GM12892 (cell line): Measurements from ENCODE around the gene WFDC1.

Source experiments
- POLR2A ChIP-seq: IDR thresholded peaks from 2 replicates; pipeline ENCODE4 v1.6.1; 2011; ENCODE audit warnings: low read depth, low read length, control low read depth
- POLR2AphosphoS5 ChIP-seq: IDR thresholded peaks from 2 replicates; pipeline ENCODE4 v1.6.1; 2011; ENCODE audit warnings: low read depth, low read length, control low read depth
- TAF1 ChIP-seq: IDR thresholded peaks from 2 replicates; pipeline ENCODE4 v1.6.1; 2011; ENCODE audit warnings: low read depth, mild to moderate bottlenecking, control low read depth, low read length, borderline replicate concordance

DNA sequence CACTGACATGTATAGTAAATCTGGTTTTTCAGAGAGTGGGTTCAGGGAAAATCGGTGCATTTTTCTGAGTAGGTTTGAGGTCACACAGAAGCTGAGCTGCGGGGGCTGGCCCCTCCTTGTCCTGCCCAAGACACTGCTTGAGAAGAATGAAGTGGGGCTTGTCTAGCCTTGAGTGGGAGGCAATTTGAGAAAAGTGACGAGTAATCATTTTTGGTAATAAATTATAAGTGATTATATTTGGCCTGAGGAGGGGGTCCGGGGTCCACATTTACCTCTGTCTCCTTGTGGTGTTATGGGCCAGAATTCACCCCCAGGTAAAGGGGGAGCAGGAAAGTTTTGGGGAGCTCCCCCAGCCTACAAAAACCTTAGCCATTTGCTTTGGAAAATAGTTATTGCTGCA, 28.1 kb downstream of the WFDC1 start:
- TF ChIP-seq POLR2A (no peak), TAF1 (no peak), POLR2AphosphoS5 (no peak)
